CD4-positive, alpha-beta T cell treated with Interferon alpha-2 for 1 hour (primary cell): ENCODE data around the gene VTI1B.
"Not testable (repeated sequence)": the region's sequence is repeated elsewhere in the genome, so short reads cannot be mapped to it uniquely, and the experiment has no call there.

Experiments
- DNase-seq, 2 donors: peaks; one replicate each; pipeline ENCODE4 v3.0.0-alpha.2; 2020 to 2022

The VTI1B gene

GRCh38 chr14:67674480-67675218, at the start of gene VTI1B:
Gene VTI1B (minus strand): TSS chr14:67674632. CDS start chr14:67674489, 143 bp downstream.
- peak; percentile 70 to 81 for DNase-seq

GRCh38 chr14:67722293-67722692, 47.9 kb upstream of the VTI1B start:
- no peak for DNase-seq

GRCh38 chr14:67721875-67722274, 47.4 kb upstream of the VTI1B start:
- no peak for DNase-seq

- no peak for DNase-seq
Observed at GRCh38 chr14:67719866-67720265, 45.4 kb upstream of the VTI1B start.

GRCh38 chr14:67719385-67719784, 45.0 kb upstream of the VTI1B start:
- not testable (repeated sequence) for DNase-seq

- DNase-seq, result no peak
Observed at GRCh38 chr14:67718265-67718664, 43.8 kb upstream of the VTI1B start.

GRCh38 chr14:67717048-67717447, 42.6 kb upstream of the VTI1B start:
- DNase-seq, result no peak

- DNase-seq, result no peak
Observed at GRCh38 chr14:67710209-67710608, 35.8 kb upstream of the VTI1B start.

GRCh38 chr14:67709796-67710195, 35.4 kb upstream of the VTI1B start:
- DNase-seq, result not testable (repeated sequence)

GRCh38 chr14:67709346-67709745, 34.9 kb upstream of the VTI1B start:
- DNase-seq, result not testable (repeated sequence)

GRCh38 chr14:67705211-67705610, 30.8 kb upstream of the VTI1B start:
- no peak for DNase-seq

- peak; percentile 43 to 70 for DNase-seq
Observed at GRCh38 chr14:67704484-67705089, 30.2 kb upstream of the VTI1B start.

GRCh38 chr14:67703997-67704396, 29.6 kb upstream of the VTI1B start:
- DNase-seq, result no peak

GRCh38 chr14:67701492-67701891, 27.1 kb upstream of the VTI1B start, which contains the start of gene RDH12:
Gene RDH12 (plus strand): TSS chr14:67701886. CDS start chr14:67722643, 20,757 bp downstream.
- not testable (repeated sequence) for DNase-seq

GRCh38 chr14:67698179-67698578, 23.7 kb upstream of the VTI1B start:
- DNase-seq, result no peak

GRCh38 chr14:67697006-67697405, 22.6 kb upstream of the VTI1B start:
- DNase-seq, result no peak

GRCh38 chr14:67695394-67695949, 21.0 kb upstream of the VTI1B start, which contains the start of gene RDH11:
Gene RDH11 (minus strand): TSS chr14:67695764. CDS start chr14:67695703, 61 bp downstream.
- peak; percentile 84 to 90 for DNase-seq

- DNase-seq, result peak; percentile 53 to 79
Observed at GRCh38 chr14:67694791-67695393, 20.5 kb upstream of the VTI1B start.

- no peak for DNase-seq
Observed at GRCh38 chr14:67690011-67690410, 15.6 kb upstream of the VTI1B start.

- no peak for DNase-seq
Observed at GRCh38 chr14:67683842-67684241, 9.4 kb upstream of the VTI1B start.

GRCh38 chr14:67680941-67681340, 6.5 kb upstream of the VTI1B start:
- peak in 1 of 2 donors; percentile 39 for DNase-seq

GRCh38 chr14:67680121-67680602, 5.7 kb upstream of the VTI1B start:
- no peak for DNase-seq

- DNase-seq, result no peak
Observed at GRCh38 chr14:67679006-67679405, 4.6 kb upstream of the VTI1B start.
